ENCODE results near the gene RNASE12. TPM values are rescaled to one million over a fixed set of nuclear protein-coding genes. Genes with fewer than 3 reads are reported as not detected.

Gene RNASE12
- total and polyA plus RNA-seq, 9 of the 15 experiments (the other 6 are each of a cell fraction or from before 2014, with no cell fraction given) = 0.24 TPM; not detected in 8

DNA sequence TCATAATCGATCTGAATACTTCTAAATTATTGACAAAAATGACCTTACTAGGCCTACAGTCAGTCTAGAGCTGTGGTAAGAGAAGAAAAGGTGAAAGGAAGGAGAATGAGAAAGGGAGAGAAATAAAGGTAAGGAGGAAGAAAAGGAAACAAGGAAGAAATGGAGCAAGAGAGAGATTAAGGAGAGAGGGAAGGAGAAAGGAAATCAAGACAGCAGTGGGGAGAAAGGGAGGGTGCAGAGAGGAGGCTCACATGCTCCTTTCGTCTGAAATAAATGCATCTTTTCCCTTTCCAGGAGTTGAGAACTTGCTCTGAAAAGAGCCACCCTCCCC is 34.0 kb downstream of the RNASE12 start:
- Histone ChIP-seq H3K36me3 (ENCODE audit: control insufficient read depth, insufficient read depth, low read length) (no peaks in the 10 kb centered on the region), H3K79me2 (ENCODE audit: control insufficient read depth, insufficient read depth, low read length) (no peaks in the 10 kb centered on the region), H3K9me1 (ENCODE audit: control insufficient read depth, insufficient read depth, low read length) (no peaks in the 10 kb centered on the region), H3K27me3 (ENCODE audit: control insufficient read depth in 2 of 2, insufficient read depth in 2 of 2, low read length in 2 of 2) (no peaks in the 10 kb centered on the region), H3K9me3 (replicated peaks; ENCODE audit: control insufficient read depth, insufficient read depth, low read depth, low read length) (no peaks in the 10 kb centered on the region), H3K27ac (ENCODE audit: extremely low read depth, low read depth, low read length) (no peak overlapping the region), H2AFZ (ENCODE audit: low read depth, low read length) (peak overlapping the region; percentile 56), H3K4me2 (ENCODE audit: insufficient read depth, low read length) (0 out of 2 replicates have a peak overlapping the region, but pooled peaks have one; percentile 7), H3K4me1 (replicated peaks in 1 of 2; ENCODE audit: control insufficient read depth in 2 of 2, insufficient read depth in 2 of 2, low read length in 2 of 2) (peaks cover 0 to 18% of the 10 kb centered on the region in 2 experiments; a peak in 3 of 5 replicates), H3K9ac (ENCODE audit: insufficient read depth in 1 of 2, low read depth in 2 of 2, low read length in 2 of 2) (no peak overlapping the region), H4K20me1 (replicated peaks; ENCODE audit: control insufficient read depth, insufficient read depth, low read length) (no peaks in the 10 kb centered on the region), H3K4me3 (no peak overlapping the region)
- DNase-seq (ENCODE audit: extremely low read depth in 1 of 4, low spot score in 3 of 4) (no peak), FAIRE-seq (no peak), ATAC-seq (peak; percentile 39; the same call in 1 of the 3 replicates)
- no peak for TF ChIP-seq MIER1 (IDR thresholded peaks at IDR 0.05; ENCODE audit: low read depth)
- no peak for TF ChIP-seq ZNF561 (CRISPR knock-in tag; conservative IDR thresholded peaks at IDR 0.05)
- TF ChIP-seq, protein P1, sequence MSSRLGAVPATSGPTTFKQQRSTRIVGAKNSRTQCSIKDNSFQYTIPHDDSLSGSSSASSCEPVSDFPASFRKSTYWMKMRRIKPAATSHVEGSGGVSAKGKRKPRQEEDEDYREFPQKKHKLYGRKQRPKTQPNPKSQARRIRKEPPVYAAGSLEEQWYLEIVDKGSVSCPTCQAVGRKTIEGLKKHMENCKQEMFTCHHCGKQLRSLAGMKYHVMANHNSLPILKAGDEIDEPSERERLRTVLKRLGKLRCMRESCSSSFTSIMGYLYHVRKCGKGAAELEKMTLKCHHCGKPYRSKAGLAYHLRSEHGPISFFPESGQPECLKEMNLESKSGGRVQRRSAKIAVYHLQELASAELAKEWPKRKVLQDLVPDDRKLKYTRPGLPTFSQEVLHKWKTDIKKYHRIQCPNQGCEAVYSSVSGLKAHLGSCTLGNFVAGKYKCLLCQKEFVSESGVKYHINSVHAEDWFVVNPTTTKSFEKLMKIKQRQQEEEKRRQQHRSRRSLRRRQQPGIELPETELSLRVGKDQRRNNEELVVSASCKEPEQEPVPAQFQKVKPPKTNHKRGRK (tag; IDR thresholded peaks at IDR 0.05) = peak; percentile 86
- TF ChIP-seq ZNF551 (CRISPR knock-in tag; IDR thresholded peaks at IDR 0.05) = no peak
- TF ChIP-seq HDGF (IDR thresholded peaks at IDR 0.05) = no peak
- TF ChIP-seq, protein P2, sequence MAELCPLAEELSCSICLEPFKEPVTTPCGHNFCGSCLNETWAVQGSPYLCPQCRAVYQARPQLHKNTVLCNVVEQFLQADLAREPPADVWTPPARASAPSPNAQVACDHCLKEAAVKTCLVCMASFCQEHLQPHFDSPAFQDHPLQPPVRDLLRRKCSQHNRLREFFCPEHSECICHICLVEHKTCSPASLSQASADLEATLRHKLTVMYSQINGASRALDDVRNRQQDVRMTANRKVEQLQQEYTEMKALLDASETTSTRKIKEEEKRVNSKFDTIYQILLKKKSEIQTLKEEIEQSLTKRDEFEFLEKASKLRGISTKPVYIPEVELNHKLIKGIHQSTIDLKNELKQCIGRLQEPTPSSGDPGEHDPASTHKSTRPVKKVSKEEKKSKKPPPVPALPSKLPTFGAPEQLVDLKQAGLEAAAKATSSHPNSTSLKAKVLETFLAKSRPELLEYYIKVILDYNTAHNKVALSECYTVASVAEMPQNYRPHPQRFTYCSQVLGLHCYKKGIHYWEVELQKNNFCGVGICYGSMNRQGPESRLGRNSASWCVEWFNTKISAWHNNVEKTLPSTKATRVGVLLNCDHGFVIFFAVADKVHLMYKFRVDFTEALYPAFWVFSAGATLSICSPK (IDR thresholded peaks at IDR 0.05; ENCODE audit: borderline replicate concordance) = no peak
- no peak for TF ChIP-seq ZBTB17 (CRISPR knock-in tag; IDR thresholded peaks at IDR 0.05)
- TF ChIP-seq NR1H2 (CRISPR knock-in tag; IDR thresholded peaks at IDR 0.05) = no peak
- TF ChIP-seq, protein P3, sequence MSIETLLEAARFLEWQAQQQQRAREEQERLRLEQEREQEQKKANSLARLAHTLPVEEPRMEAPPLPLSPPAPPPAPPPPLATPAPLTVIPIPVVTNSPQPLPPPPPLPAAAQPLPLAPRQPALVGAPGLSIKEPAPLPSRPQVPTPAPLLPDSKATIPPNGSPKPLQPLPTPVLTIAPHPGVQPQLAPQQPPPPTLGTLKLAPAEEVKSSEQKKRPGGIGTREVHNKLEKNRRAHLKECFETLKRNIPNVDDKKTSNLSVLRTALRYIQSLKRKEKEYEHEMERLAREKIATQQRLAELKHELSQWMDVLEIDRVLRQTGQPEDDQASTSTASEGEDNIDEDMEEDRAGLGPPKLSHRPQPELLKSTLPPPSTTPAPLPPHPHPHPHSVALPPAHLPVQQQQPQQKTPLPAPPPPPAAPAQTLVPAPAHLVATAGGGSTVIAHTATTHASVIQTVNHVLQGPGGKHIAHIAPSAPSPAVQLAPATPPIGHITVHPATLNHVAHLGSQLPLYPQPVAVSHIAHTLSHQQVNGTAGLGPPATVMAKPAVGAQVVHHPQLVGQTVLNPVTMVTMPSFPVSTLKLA (conservative IDR thresholded peaks at IDR 0.05) = 0 out of 4 replicates have a peak, but pooled peaks of 1 of the 2 experiments have one; percentile 26
- 0 out of 2 replicates have a peak, but pooled peaks have one; percentile 30 for TF ChIP-seq DPF2 (IDR thresholded peaks at IDR 0.05)
- no peak for TF ChIP-seq ZNF444 (CRISPR knock-in tag; IDR thresholded peaks at IDR 0.05)
- TF ChIP-seq MCM3 (IDR thresholded peaks at IDR 0.05) = no peak
- POLR2A ChIA-PET = interaction anchor here (0.6 to 0.9 kb wide), 2 partner anchors 10 to 266 kb away, joined by 3 read pairs; no protein-coding TSS in a partner anchor
- in situ Hi-C loops (cut with MboI) = no loop called here
- CTCF ChIA-PET (ENCODE audit: low intra/inter-chr PET ratio) = no interaction called here
- intact Hi-C loops (cut with micrococcal nuclease) = no loop called here
- WGBS (ENCODE audit: insufficient coverage, low coverage, missing lambda C conversion rate) = 23% methylated on average over 2 of the region's 2 CpGs
- BruUV-seq (replicated peaks) = no TSS peak

All from K562 (cell line).